HAP-1 (cell line): ENCODE measurements around the gene NXPH1.
"Not testable (repeated sequence)": the region's sequence is repeated elsewhere in the genome, so short reads cannot be mapped to it uniquely, and the experiment has no call there.

ENCODE experiments used
- DNase-seq, 2 experiments: peaks; one replicate each; pipeline ENCODE4 v3.0.0-alpha.2; 2016 to 2020; ENCODE audit warnings: low spot score in 2 of 2
- H3K27me3 ChIP-seq: fragments of 250-450 bp; sonication (Bioruptor Pico); 2 replicates; pipeline ENCODE4 v1.5.1; 2020; ENCODE audit warnings: low read depth, mild to moderate bottlenecking, moderate library complexity
- H3K36me3 ChIP-seq: fragments of 250-450 bp; sonication (Bioruptor Pico); replicated peaks from 2 replicates; pipeline ENCODE4 v1.5.1; 2020; ENCODE audit warnings: mild to moderate bottlenecking
- H3K4me1 ChIP-seq: fragments of 250-450 bp; sonication (Bioruptor Pico); 2 replicates; pipeline ENCODE4 v1.5.1; 2020; ENCODE audit warnings: mild to moderate bottlenecking
- H3K4me3 ChIP-seq: fragments of 250-450 bp; sonication (Bioruptor Pico); 2 replicates; pipeline ENCODE4 v1.5.1; 2020; ENCODE audit warnings: mild to moderate bottlenecking, moderate library complexity
- H3K9me3 ChIP-seq: fragments of 250-450 bp; sonication (Bioruptor Pico); 2 replicates; pipeline ENCODE4 v1.5.1; 2020; ENCODE audit warnings: mild to moderate bottlenecking, moderate library complexity
- in situ Hi-C: fragments of 300-500 bp; cut with MboI; formaldehyde crosslinking; loops from 3 replicates; pipeline ENCODE4 v1.14.3; 2020; ENCODE audit warnings: low sequenced_read_pairs, inconsistent platforms, mixed read lengths

NXPH1 gene

GRCh38 chr7:8669501-8669851 lies 236.1 kb downstream of the NXPH1 start:
- in situ Hi-C loops = no loop called here
- H3K4me3 ChIP-seq = no peak overlapping the region

GRCh38 chr7:8684426-8684825 lies 251.0 kb downstream of the NXPH1 start:
- Histone ChIP-seq H3K36me3 (no peaks in the 10 kb centered on the region), H3K9me3 (no peaks in the 10 kb centered on the region), H3K4me1 (peaks cover 2% of the 10 kb centered on the region; the same call in 1 of the 2 replicates), H3K4me3 (no peak overlapping the region), H3K27me3 (no peaks in the 10 kb centered on the region)
- in situ Hi-C loops = no loop called here
- no peak for DNase-seq

More at GRCh38 chr7:8669501-8669851, 236.1 kb downstream of the NXPH1 start:
- Histone ChIP-seq H3K4me1 (no peaks in the 10 kb centered on the region), H3K9me3 (no peaks in the 10 kb centered on the region), H3K36me3 (no peaks in the 10 kb centered on the region), H3K27me3 (no peaks in the 10 kb centered on the region)
- DNase-seq = no peak

- Histone ChIP-seq H3K4me3 (no peak overlapping the region), H3K36me3 (no peaks in the 10 kb centered on the region), H3K27me3 (no peaks in the 10 kb centered on the region), H3K4me1 (no peaks in the 10 kb centered on the region), H3K9me3 (no peaks in the 10 kb centered on the region)
- DNase-seq = no peak
- in situ Hi-C loops = loop anchor here (25.0 kb wide), 1 partner anchor 263 kb away; the partner anchor contains the start of gene NXPH1
These were observed 266.6 kb downstream of the NXPH1 start for GRCh38 chr7:8699875-8700624.

- H3K4me3 ChIP-seq = no peak overlapping the region
- in situ Hi-C loops = loop anchor here (25.0 kb wide), 1 partner anchor 266 kb away; the partner anchor contains the start of gene NXPH1
- no peaks in the 10 kb centered on the region for H3K4me1 ChIP-seq
- no peaks in the 10 kb centered on the region for H3K36me3 ChIP-seq
- no peak for DNase-seq
- no peaks in the 10 kb centered on the region for H3K27me3 ChIP-seq
- H3K9me3 ChIP-seq = no peaks in the 10 kb centered on the region
These were observed 269.4 kb downstream of the NXPH1 start for GRCh38 chr7:8702807-8703206.

GRCh38 chr7:8710124-8710523 lies 276.7 kb downstream of the NXPH1 start:
- DNase-seq = no peak
- Histone ChIP-seq H3K4me3 (no peak overlapping the region), H3K27me3 (no peaks in the 10 kb centered on the region), H3K4me1 (no peaks in the 10 kb centered on the region), H3K36me3 (no peaks in the 10 kb centered on the region), H3K9me3 (no peaks in the 10 kb centered on the region)
- in situ Hi-C loops = loop anchor here (25.0 kb wide), 1 partner anchor 273 kb away; the partner anchor contains the start of gene NXPH1

GRCh38 chr7:8714791-8715190 lies 281.4 kb downstream of the NXPH1 start:
- H3K4me1 ChIP-seq = no peaks in the 10 kb centered on the region
- H3K9me3 ChIP-seq = no peaks in the 10 kb centered on the region; the same call in 1 of the 2 replicates
- no peak overlapping the region for H3K4me3 ChIP-seq
- no peak for DNase-seq
- no peaks in the 10 kb centered on the region for H3K36me3 ChIP-seq
- H3K27me3 ChIP-seq = no peaks in the 10 kb centered on the region
- in situ Hi-C loops = loop anchor here (25.0 kb wide), 1 partner anchor 277 kb away; the partner anchor contains the start of gene NXPH1

- DNase-seq = no peak
- in situ Hi-C loops = loop anchor here (25.0 kb wide), 1 partner anchor 282 kb away; the partner anchor contains the start of gene NXPH1
- Histone ChIP-seq H3K27me3 (no peaks in the 10 kb centered on the region), H3K9me3 (no peaks in the 10 kb centered on the region; the same call in 1 of the 2 replicates), H3K4me1 (no peaks in the 10 kb centered on the region), H3K4me3 (no peak overlapping the region), H3K36me3 (no peaks in the 10 kb centered on the region)
These were observed 285.7 kb downstream of the NXPH1 start for GRCh38 chr7:8719102-8719501.

GRCh38 chr7:8724080-8724718 lies 290.8 kb downstream of the NXPH1 start:
- peak; percentile 82 for DNase-seq
- Histone ChIP-seq H3K9me3 (no peaks in the 10 kb centered on the region), H3K36me3 (no peaks in the 10 kb centered on the region), H3K4me3 (no peak overlapping the region), H3K4me1 (no peaks in the 10 kb centered on the region), H3K27me3 (no peaks in the 10 kb centered on the region)
- in situ Hi-C loops = loop anchor here (25.0 kb wide), 1 partner anchor 287 kb away; the partner anchor contains the start of gene NXPH1

GRCh38 chr7:8731756-8732155 lies 298.3 kb downstream of the NXPH1 start:
- H3K36me3 ChIP-seq, H3K4me1 ChIP-seq, H3K27me3 ChIP-seq, H3K9me3 ChIP-seq, in situ Hi-C loops, DNase-seq, H3K4me3 ChIP-seq: not testable (repeated sequence)

GRCh38 chr7:8739837-8740236 lies 306.4 kb downstream of the NXPH1 start:
- in situ Hi-C loops = no loop called here
- no peaks in the 10 kb centered on the region for H3K9me3 ChIP-seq

GRCh38 chr7:8742837-8743236 lies 309.4 kb downstream of the NXPH1 start:
- Histone ChIP-seq H3K27me3 (no peaks in the 10 kb centered on the region), H3K36me3 (no peaks in the 10 kb centered on the region), H3K9me3 (no peaks in the 10 kb centered on the region), H3K4me3 (no peak overlapping the region), H3K4me1 (no peaks in the 10 kb centered on the region)
- DNase-seq = no peak
- in situ Hi-C loops = no loop called here

More at GRCh38 chr7:8739837-8740236, 306.4 kb downstream of the NXPH1 start:
- Histone ChIP-seq H3K27me3 (no peaks in the 10 kb centered on the region), H3K4me3 (no peak overlapping the region), H3K4me1 (no peaks in the 10 kb centered on the region), H3K36me3 (no peaks in the 10 kb centered on the region)
- no peak for DNase-seq

- Histone ChIP-seq H3K27me3 (no peaks in the 10 kb centered on the region), H3K36me3 (no peaks in the 10 kb centered on the region), H3K9me3 (no peaks in the 10 kb centered on the region), H3K4me3 (no peak overlapping the region), H3K4me1 (peaks cover 4% of the 10 kb centered on the region; the same call in 1 of the 2 replicates)
- in situ Hi-C loops = no loop called here
- DNase-seq = no peak
These were observed 313.9 kb downstream of the NXPH1 start for GRCh38 chr7:8747338-8747737.

- no peaks in the 10 kb centered on the region for H3K27me3 ChIP-seq
- in situ Hi-C loops = no loop called here
- peak in 1 of 2 experiments; percentile 51 for DNase-seq
These were observed 318.3 kb downstream of the NXPH1 start for GRCh38 chr7:8751557-8752231.

More at GRCh38 chr7:8751557-8752231, 318.3 kb downstream of the NXPH1 start:
- H3K9me3 ChIP-seq = no peaks in the 10 kb centered on the region
- H3K4me3 ChIP-seq = no peak overlapping the region
- peaks cover 4% of the 10 kb centered on the region; the same call in 1 of the 2 replicates for H3K4me1 ChIP-seq
- H3K36me3 ChIP-seq = no peaks in the 10 kb centered on the region
